ENCODE results near the gene AQP5.

AQP5 gene

GRCh38 chr12:49966511-49967041, 4.9 kb downstream of the AQP5 start:
- no peak for DNase-seq

- DNase-seq = peak; percentile 89 to 96
Measured at GRCh38 chr12:49967042-49967776, 5.5 kb downstream of the AQP5 start.

- DNase-seq = peak in 1 of 2 donors; percentile 12
Measured at GRCh38 chr12:49967777-49968250, 6.1 kb downstream of the AQP5 start.

- DNase-seq = no peak
Measured at GRCh38 chr12:49968471-49968870, 6.8 kb downstream of the AQP5 start.

GRCh38 chr12:49969027-49969426, 7.4 kb downstream of the AQP5 start:
- no peak for DNase-seq

GRCh38 chr12:49969651-49970429, 8.2 kb downstream of the AQP5 start:
- no peak for DNase-seq

GRCh38 chr12:49970658-49971057, 9.0 kb downstream of the AQP5 start:
- no peak for DNase-seq

- no peak for DNase-seq
Measured at GRCh38 chr12:49971141-49971540, 9.5 kb downstream of the AQP5 start.

GRCh38 chr12:49972129-49972528, 10.5 kb downstream of the AQP5 start:
- DNase-seq = no peak

GRCh38 chr12:49972641-49973360, 11.1 kb downstream of the AQP5 start, which contains the start of gene AQP6:
AQP6 (plus strand) TSS chr12:49972947; CDS start chr12:49973174, 227 bp downstream.
- no peak for DNase-seq

- no peak for DNase-seq
Measured at GRCh38 chr12:49973361-49973830, 11.7 kb downstream of the AQP5 start.

GRCh38 chr12:49974231-49974675, 12.6 kb downstream of the AQP5 start:
- DNase-seq = no peak

GRCh38 chr12:49974677-49975317, 13.1 kb downstream of the AQP5 start:
- no peak for DNase-seq

GRCh38 chr12:49975318-49975761, 13.7 kb downstream of the AQP5 start:
- no peak for DNase-seq

GRCh38 chr12:49976557-49976956, 14.9 kb downstream of the AQP5 start:
- DNase-seq = no peak

- DNase-seq = no peak
Measured at GRCh38 chr12:49978125-49978524, 16.5 kb downstream of the AQP5 start.

- DNase-seq = no peak
Measured at GRCh38 chr12:49979016-49979586, 17.4 kb downstream of the AQP5 start.

GRCh38 chr12:49979791-49980190, 18.1 kb downstream of the AQP5 start:
- no peak for DNase-seq

- no peak for DNase-seq
Measured at GRCh38 chr12:49980501-49981349, 19.1 kb downstream of the AQP5 start.

GRCh38 chr12:49982246-49983087, 20.8 kb downstream of the AQP5 start:
- DNase-seq = no peak

All from activated CD4-positive, alpha-beta T cell treated with anti-CD3 and anti-CD28 coated beads for 4 hours (primary cell).